ENCODE results near the gene HPS4. TPM values are rescaled to one million over a fixed set of nuclear protein-coding genes. Genes with fewer than 3 reads are reported as not detected.
"Not testable (repeated sequence)": the region's sequence is repeated elsewhere in the genome, so short reads cannot be mapped to it uniquely, and the experiment has no call there.

HPS4 gene
- total RNA-seq (2012; rRNA removed) = 18.5 and 19.0 TPM in 2 replicates

- Histone ChIP-seq H3K36me3 (ENCODE audit: insufficient read depth, low read length) (peaks cover 20% of the 10 kb centered on the region), H3K9ac (ENCODE audit: low read depth, low read length) (peak within 1 kb of the TSS; percentile 98), H3K9me3 (replicated peaks; ENCODE audit: low read length) (no peaks in the 10 kb centered on the region), H3K27me3 (ENCODE audit: control insufficient read depth, insufficient read depth, low read length) (no peaks in the 10 kb centered on the region), H3K4me2 (ENCODE audit: low read length) (peak within 1 kb of the TSS; percentile 95), H3K4me1 (ENCODE audit: control insufficient read depth, insufficient read depth, low read length) (peaks cover 26% of the 10 kb centered on the region), H3K4me3 (ENCODE audit: low read length) (peak within 1 kb of the TSS; percentile 95)
These were observed at the start of gene HPS4, which contains the start of gene SRRD for GRCh38 chr22:26483439-26484359. Gene HPS4 (minus strand): TSS chr22:26483783. CDS start chr22:26481762, 2,021 bp downstream. Gene SRRD (plus strand): TSS chr22:26483877. CDS start chr22:26483891, 14 bp downstream.

DNA sequence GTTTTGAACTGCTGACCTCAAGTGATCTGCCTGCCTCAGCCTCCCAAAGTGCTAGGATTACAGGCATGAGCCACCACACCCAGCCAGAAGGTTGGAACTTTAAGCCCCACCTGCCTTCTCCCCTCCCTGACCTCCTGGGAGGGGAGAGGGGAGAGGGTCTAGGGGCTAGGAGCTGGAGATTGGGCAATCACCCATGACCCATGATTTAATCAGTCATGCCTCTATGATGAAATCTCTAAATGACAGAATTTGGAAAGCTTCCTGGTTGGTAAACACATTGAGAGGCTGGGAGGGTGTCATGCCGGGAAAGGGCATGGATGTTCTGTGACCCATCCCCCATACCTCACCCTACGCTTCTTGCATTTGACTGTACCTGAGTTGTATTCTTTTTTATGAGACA lies 45.8 kb upstream of the HPS4 start:
- Histone ChIP-seq H3K36me3 (ENCODE audit: insufficient read depth, low read length) (peaks cover 17% of the 10 kb centered on the region), H3K4me1 (ENCODE audit: control insufficient read depth, insufficient read depth, low read length) (peaks cover 3% of the 10 kb centered on the region), H3K9me3 (replicated peaks; ENCODE audit: low read length) (no peaks in the 10 kb centered on the region), H3K4me2 (ENCODE audit: low read length) (no peak overlapping the region), H3K27me3 (ENCODE audit: control insufficient read depth, insufficient read depth, low read length) (no peaks in the 10 kb centered on the region), H3K4me3 (ENCODE audit: low read length) (no peak overlapping the region), H3K9ac (ENCODE audit: low read depth, low read length) (no peak overlapping the region)

- not testable (repeated sequence) for H3K9me3 ChIP-seq (replicated peaks; ENCODE audit: low read length); H3K4me2 ChIP-seq (ENCODE audit: low read length); H3K9ac ChIP-seq (ENCODE audit: low read depth, low read length); H3K27me3 ChIP-seq (ENCODE audit: control insufficient read depth, insufficient read depth, low read length); H3K4me3 ChIP-seq (ENCODE audit: low read length); H3K4me1 ChIP-seq (ENCODE audit: control insufficient read depth, insufficient read depth, low read length)
- H3K36me3 ChIP-seq (ENCODE audit: insufficient read depth, low read length) = peaks cover 17% of the 10 kb centered on the region
These were observed 44.9 kb upstream of the HPS4 start for GRCh38 chr22:26528518-26528917.

DNA sequence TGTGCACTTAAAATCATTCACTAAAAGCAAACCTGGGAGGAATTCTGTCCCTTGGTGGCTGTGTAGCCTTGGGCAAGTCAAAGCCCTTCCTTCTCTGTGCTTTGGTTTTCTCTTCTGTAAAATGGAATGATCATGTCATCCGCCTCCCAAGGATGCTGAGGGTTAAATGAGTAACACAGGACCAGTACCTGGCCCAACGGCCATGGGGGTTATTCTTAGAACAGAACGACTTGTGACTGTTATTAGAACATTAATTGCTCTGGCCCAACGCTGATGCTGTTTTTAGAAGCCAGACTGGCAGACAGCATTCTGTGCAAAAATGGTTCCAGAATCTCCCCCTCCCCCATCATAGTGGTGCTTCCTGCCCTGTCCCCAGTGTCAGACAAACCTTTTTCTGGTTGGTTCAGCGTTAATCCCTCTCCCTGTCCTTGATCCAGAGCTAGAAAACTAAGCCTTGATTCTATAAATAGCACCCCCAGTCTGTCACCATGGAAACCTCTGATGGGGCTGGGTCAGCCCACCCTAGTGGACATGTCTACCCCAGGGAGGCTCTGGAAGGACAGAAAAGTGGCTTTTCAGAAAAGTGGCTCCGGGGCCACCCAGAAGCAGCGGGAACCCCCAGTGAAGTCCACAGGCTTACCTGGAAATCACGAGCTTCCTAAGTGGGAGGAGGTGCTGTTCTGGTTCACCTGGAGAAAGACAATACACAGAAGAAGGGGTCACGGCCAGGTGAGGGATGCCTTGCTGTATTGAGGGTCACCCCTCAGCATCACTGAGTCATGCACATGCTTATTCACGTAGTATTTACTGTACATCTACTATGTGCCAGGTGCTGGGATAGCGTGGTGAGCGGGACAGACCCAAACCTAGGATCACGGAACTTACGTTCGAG lies 44.2 kb upstream of the HPS4 start:
- Histone ChIP-seq H3K36me3 (ENCODE audit: insufficient read depth, low read length) (peaks cover 17% of the 10 kb centered on the region), H3K27me3 (ENCODE audit: control insufficient read depth, insufficient read depth, low read length) (no peaks in the 10 kb centered on the region)

GRCh38 chr22:26527167-26527566 lies 43.6 kb upstream of the HPS4 start:
- H3K27me3 ChIP-seq (ENCODE audit: control insufficient read depth, insufficient read depth, low read length) = no peaks in the 10 kb centered on the region
- no peak overlapping the region for H3K4me3 ChIP-seq (ENCODE audit: low read length)
- peaks cover 3% of the 10 kb centered on the region for H3K4me1 ChIP-seq (ENCODE audit: control insufficient read depth, insufficient read depth, low read length)
- H3K9ac ChIP-seq (ENCODE audit: low read depth, low read length) = no peak overlapping the region
- peaks cover 17% of the 10 kb centered on the region for H3K36me3 ChIP-seq (ENCODE audit: insufficient read depth, low read length)
- H3K4me2 ChIP-seq (ENCODE audit: low read length) = no peak overlapping the region
- H3K9me3 ChIP-seq (replicated peaks; ENCODE audit: low read length) = no peaks in the 10 kb centered on the region

More for the DNA sequence above, 44.2 kb upstream of the HPS4 start:
- no peaks in the 10 kb centered on the region for H3K9me3 ChIP-seq (replicated peaks; ENCODE audit: low read length)
- H3K9ac ChIP-seq (ENCODE audit: low read depth, low read length) = no peak overlapping the region
- H3K4me2 ChIP-seq (ENCODE audit: low read length) = no peak overlapping the region
- H3K4me3 ChIP-seq (ENCODE audit: low read length) = no peak overlapping the region
- H3K4me1 ChIP-seq (ENCODE audit: control insufficient read depth, insufficient read depth, low read length) = peaks cover 3% of the 10 kb centered on the region

DNA sequence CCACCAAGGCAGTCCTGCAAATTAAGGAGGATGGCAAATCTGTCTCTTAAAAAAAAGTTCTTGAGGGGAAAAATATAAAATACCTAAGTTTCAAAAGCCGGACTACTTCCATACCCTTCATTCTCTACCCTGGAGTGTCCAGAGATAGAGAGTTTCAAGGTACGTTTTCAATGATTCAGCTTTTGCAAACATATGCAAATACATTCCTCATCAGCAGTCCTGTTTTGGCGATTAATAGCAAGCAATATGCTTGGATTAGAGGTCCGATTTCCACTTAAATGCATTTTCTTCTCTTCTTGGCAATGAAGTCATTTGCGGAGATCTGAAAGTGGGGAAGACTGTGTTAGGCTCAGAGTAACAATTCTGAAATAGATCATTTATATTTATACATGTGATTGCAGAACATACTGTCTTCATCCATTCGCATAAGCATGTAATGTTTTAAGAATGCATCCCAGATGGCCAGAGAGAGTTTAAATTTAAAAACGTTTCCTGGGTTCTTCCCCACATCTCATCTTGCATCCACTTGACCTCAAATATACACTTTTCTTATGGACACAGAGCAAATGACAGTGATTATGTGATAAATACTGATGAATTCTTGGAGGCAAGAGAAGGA lies 42.5 kb upstream of the HPS4 start:
- peaks cover 3% of the 10 kb centered on the region for H3K4me1 ChIP-seq (ENCODE audit: control insufficient read depth, insufficient read depth, low read length)
- H3K9me3 ChIP-seq (replicated peaks; ENCODE audit: low read length) = no peaks in the 10 kb centered on the region
- no peak overlapping the region for H3K4me3 ChIP-seq (ENCODE audit: low read length)
- peaks cover 11% of the 10 kb centered on the region for H3K36me3 ChIP-seq (ENCODE audit: insufficient read depth, low read length)
- no peak overlapping the region for H3K9ac ChIP-seq (ENCODE audit: low read depth, low read length)
- H3K4me2 ChIP-seq (ENCODE audit: low read length) = no peak overlapping the region
- H3K27me3 ChIP-seq (ENCODE audit: control insufficient read depth, insufficient read depth, low read length) = no peaks in the 10 kb centered on the region

DNA sequence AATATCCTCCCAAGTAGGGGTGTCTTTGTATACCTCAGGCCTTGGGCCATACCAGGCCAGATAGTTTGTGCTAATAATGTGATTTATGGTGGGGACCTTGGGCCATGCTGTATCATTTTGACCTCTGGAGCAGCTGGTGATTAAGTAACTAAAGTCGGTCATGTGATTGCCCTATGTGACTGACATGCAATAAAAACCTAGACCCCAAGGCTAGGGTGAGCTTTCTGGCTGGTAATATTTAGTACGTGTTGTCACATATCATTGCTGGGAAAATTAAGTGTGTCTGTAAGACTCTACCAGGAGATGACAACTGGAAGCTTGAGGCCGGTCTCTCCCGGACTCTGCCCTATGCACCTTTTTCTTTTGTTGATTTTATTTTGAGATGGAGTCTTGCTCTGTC lies 41.3 kb upstream of the HPS4 start:
- no peaks in the 10 kb centered on the region for H3K27me3 ChIP-seq (ENCODE audit: control insufficient read depth, insufficient read depth, low read length)
- H3K4me3 ChIP-seq (ENCODE audit: low read length) = no peak overlapping the region
- no peaks in the 10 kb centered on the region for H3K9me3 ChIP-seq (replicated peaks; ENCODE audit: low read length)
- peaks cover 3% of the 10 kb centered on the region for H3K4me1 ChIP-seq (ENCODE audit: control insufficient read depth, insufficient read depth, low read length)
- no peak overlapping the region for H3K4me2 ChIP-seq (ENCODE audit: low read length)
- H3K36me3 ChIP-seq (ENCODE audit: insufficient read depth, low read length) = peaks cover 8% of the 10 kb centered on the region
- H3K9ac ChIP-seq (ENCODE audit: low read depth, low read length) = no peak overlapping the region

GRCh38 chr22:26522592-26522991 lies 39.0 kb upstream of the HPS4 start:
- H3K4me3 ChIP-seq (ENCODE audit: low read length) = no peak overlapping the region
- H3K27me3 ChIP-seq (ENCODE audit: control insufficient read depth, insufficient read depth, low read length) = no peaks in the 10 kb centered on the region
- H3K4me2 ChIP-seq (ENCODE audit: low read length) = no peak overlapping the region

DNA sequence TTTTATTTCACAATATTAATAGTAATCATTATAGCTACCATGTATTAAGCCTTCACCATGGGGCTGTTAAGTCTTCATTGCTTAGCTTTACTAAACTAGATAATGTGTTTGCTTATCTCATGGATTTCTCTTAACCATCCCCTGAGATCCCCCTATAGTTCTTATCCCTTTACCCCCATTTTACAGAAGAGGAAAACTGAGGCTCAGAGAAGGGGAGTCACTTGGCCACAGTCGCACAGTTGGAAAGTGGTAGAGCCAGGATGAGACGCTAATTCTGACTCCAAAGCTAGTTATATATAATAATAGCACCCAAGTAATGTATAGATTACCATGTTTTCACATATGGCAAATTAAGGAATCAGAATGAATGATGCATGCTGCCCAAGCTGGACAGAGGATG lies 38.4 kb upstream of the HPS4 start:
- H3K27me3 ChIP-seq (ENCODE audit: control insufficient read depth, insufficient read depth, low read length) = no peaks in the 10 kb centered on the region
- no peak overlapping the region for H3K4me3 ChIP-seq (ENCODE audit: low read length)
- peaks cover 4% of the 10 kb centered on the region for H3K36me3 ChIP-seq (ENCODE audit: insufficient read depth, low read length)
- no peak overlapping the region for H3K4me2 ChIP-seq (ENCODE audit: low read length)
- no peaks in the 10 kb centered on the region for H3K9me3 ChIP-seq (replicated peaks; ENCODE audit: low read length)
- H3K9ac ChIP-seq (ENCODE audit: low read depth, low read length) = no peak overlapping the region
- no peaks in the 10 kb centered on the region for H3K4me1 ChIP-seq (ENCODE audit: control insufficient read depth, insufficient read depth, low read length)

More at GRCh38 chr22:26522592-26522991, 39.0 kb upstream of the HPS4 start:
- no peaks in the 10 kb centered on the region for H3K4me1 ChIP-seq (ENCODE audit: control insufficient read depth, insufficient read depth, low read length)
- peaks cover 4% of the 10 kb centered on the region for H3K36me3 ChIP-seq (ENCODE audit: insufficient read depth, low read length)
- no peak overlapping the region for H3K9ac ChIP-seq (ENCODE audit: low read depth, low read length)
- H3K9me3 ChIP-seq (replicated peaks; ENCODE audit: low read length) = no peaks in the 10 kb centered on the region

DNA sequence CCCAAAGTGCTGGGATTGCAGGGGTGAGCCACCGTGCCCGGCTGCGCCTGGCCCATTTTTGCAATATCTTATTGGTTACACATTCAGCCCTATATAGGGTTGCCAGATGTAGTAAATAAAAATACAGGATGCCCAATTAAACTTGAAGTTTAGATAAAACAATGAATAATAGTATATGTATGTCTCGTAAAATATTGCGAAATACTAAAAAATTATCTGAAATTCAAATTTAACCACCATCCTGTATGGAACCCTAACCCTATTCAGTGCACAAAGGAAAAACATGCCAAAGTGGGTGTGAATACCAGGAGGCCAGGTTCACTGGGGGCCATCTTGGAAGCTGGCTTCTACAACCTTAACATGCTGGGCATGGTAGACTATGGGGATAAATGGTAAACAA lies 33.8 kb upstream of the HPS4 start:
- Histone ChIP-seq H3K9me3 (replicated peaks; ENCODE audit: low read length) (no peaks in the 10 kb centered on the region), H3K9ac (ENCODE audit: low read depth, low read length) (no peak overlapping the region), H3K4me3 (ENCODE audit: low read length) (no peak overlapping the region), H3K4me1 (ENCODE audit: control insufficient read depth, insufficient read depth, low read length) (peaks cover 13% of the 10 kb centered on the region), H3K36me3 (ENCODE audit: insufficient read depth, low read length) (no peaks in the 10 kb centered on the region), H3K4me2 (ENCODE audit: low read length) (no peak overlapping the region), H3K27me3 (ENCODE audit: control insufficient read depth, insufficient read depth, low read length) (no peaks in the 10 kb centered on the region)

DNA sequence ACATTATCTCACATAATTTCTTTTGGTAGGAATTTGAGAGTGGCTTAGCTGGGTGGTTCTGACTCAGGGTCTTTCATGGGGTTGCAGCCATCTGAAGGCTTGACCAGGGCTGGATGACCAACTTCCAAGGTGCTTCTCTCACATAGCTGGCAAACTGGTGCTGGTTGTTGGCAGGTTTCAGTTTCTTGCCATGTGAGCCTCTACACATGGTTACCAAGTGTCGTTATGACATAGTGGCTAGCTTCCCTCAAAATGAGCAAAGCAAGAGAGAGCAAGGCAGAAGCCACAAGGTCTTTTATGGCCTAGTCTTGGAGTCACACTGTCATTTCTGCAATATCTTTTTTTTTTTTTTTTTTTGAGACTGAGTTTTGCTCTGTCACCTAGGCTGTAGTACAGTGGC lies 32.9 kb upstream of the HPS4 start:
- Histone ChIP-seq H3K9me3 (replicated peaks; ENCODE audit: low read length) (no peaks in the 10 kb centered on the region), H3K4me1 (ENCODE audit: control insufficient read depth, insufficient read depth, low read length) (peaks cover 13% of the 10 kb centered on the region), H3K4me3 (ENCODE audit: low read length) (no peak overlapping the region), H3K27me3 (ENCODE audit: control insufficient read depth, insufficient read depth, low read length) (no peaks in the 10 kb centered on the region), H3K36me3 (ENCODE audit: insufficient read depth, low read length) (no peaks in the 10 kb centered on the region), H3K4me2 (ENCODE audit: low read length) (no peak overlapping the region), H3K9ac (ENCODE audit: low read depth, low read length) (no peak overlapping the region)

All from skeletal muscle satellite cell (primary cell).